A549 (cell line): ENCODE data around the gene IDI1. TPM values are rescaled to one million over a fixed set of nuclear protein-coding genes. Genes with fewer than 3 reads are reported as not detected.

Source experiments
- ATAC-seq, 2 experiments: fragments of 200-7000 bp in 1 of 2; fragments of >200 bp in 1 of 2; cut with Nextera tagmentation in 1 of 2; cut with Tn5 transposase in 1 of 2; 3 replicates each; pipeline versions ENCODE4 v1.8.0 to v1.9.1; 2018 to 2020; ENCODE audit warnings: mild to moderate bottlenecking in 1 of 2, moderate library complexity in 1 of 2
- CTCF ChIA-PET: fragments of 300-600 bp; sonication (Branson Sonifier 250); formaldehyde crosslinking; extraction: SDS; loops from one replicate; lab custom pipeline; 2021; ENCODE audit warnings: antibody characterized with exemption, inconsistent platforms; lab: Yijun Ruan, JAX
- POLR2A ChIA-PET: fragments of 350-600 bp; formaldehyde crosslinking; extraction: SDS; loops from one replicate; lab custom pipeline; 2021; ENCODE audit warnings: antibody characterized with exemption, inconsistent platforms; lab: Yijun Ruan, JAX
- DNase-seq, 2 experiments: peaks; one replicate each; pipeline versions ENCODE4 v3.0.0 to v3.0.0-alpha.2; 2011 to 2016; ENCODE audit warnings: low read depth in 1 of 2, low spot score in 1 of 2
- FAIRE-seq: peaks from 2 replicates; lab custom pipeline; 2011; peaks lifted over from hg19 to GRCh38; lab: Jason Lieb, UNC
- H3K27ac ChIP-seq, 2 experiments: fragments of >200 bp; sonication (Bioruptor Twin); formaldehyde crosslinking; 3 replicates each; pipeline ENCODE4 v1.5.1; 2016 to 2017
- H3K4me1 ChIP-seq: fragments of >200 bp; sonication (Bioruptor Twin); formaldehyde crosslinking; 3 replicates; pipeline ENCODE4 v1.6.1; 2016
- H3K4me2 ChIP-seq: fragments of >200 bp; sonication (Bioruptor Twin); formaldehyde crosslinking; 3 replicates; pipeline ENCODE4 v1.6.1; 2016
- H3K4me3 ChIP-seq: fragments of >200 bp; sonication (Bioruptor Twin); formaldehyde crosslinking; 3 replicates; pipeline ENCODE4 v1.5.1; 2016
- H3K9me3 ChIP-seq: fragments of >200 bp; sonication (Bioruptor Twin); formaldehyde crosslinking; 3 replicates; pipeline ENCODE4 v1.6.1; 2016
- BHLHE40 ChIP-seq: IDR thresholded peaks from 2 replicates; pipeline ENCODE4 v1.6.1; 2012; ENCODE audit warnings: low read depth, low read length, inconsistent platforms
- CBX8 ChIP-seq: fragments of 200-600 bp; sonication (generic); IDR thresholded peaks from 2 replicates; pipeline ENCODE4 v1.6.1; 2016
- CHD4 ChIP-seq: fragments of 200-600 bp; sonication (generic); IDR thresholded peaks from 2 replicates; pipeline ENCODE4 v1.6.1; 2016; ENCODE audit warnings: antibody characterized with exemption, mild to moderate bottlenecking, borderline replicate concordance
- EP300 ChIP-seq, 2 experiments: fragments of >200 bp; sonication (Bioruptor Twin); formaldehyde crosslinking; IDR thresholded peaks; 2 replicates in 1 of 2; 3 replicates in 1 of 2; pipeline ENCODE4 v1.6.1; 2016 to 2017
- FOSL2 ChIP-seq, 2 experiments: fragments of 450-650 bp in 1 of 2; fragments of >200 bp in 1 of 2; sonication (Bioruptor Twin) in 1 of 2; formaldehyde crosslinking; IDR thresholded peaks; 2 replicates each; pipeline versions ENCODE4 v1.5.0 to v1.6.1; 2016 to 2020; ENCODE audit warnings: mild to moderate bottlenecking in 1 of 2, moderate library complexity in 1 of 2
- FOXS1 ChIP-seq: fragments of 250-450 bp; sonication (Bioruptor Pico); IDR thresholded peaks from 2 replicates; pipeline ENCODE4 v1.5.0; 2020; ENCODE audit warnings: mild to moderate bottlenecking, moderate library complexity
- HES2 ChIP-seq: fragments of >200 bp; sonication (Bioruptor Twin); formaldehyde crosslinking; IDR thresholded peaks from 2 replicates; pipeline ENCODE4 v1.6.1; 2016
- JUN ChIP-seq, 2 experiments: fragments of >200 bp; sonication (Bioruptor Twin); formaldehyde crosslinking; IDR thresholded peaks; 2 replicates in 1 of 2; 3 replicates in 1 of 2; pipeline ENCODE4 v1.6.1; 2016 to 2017
- KDM1A ChIP-seq: fragments of 200-600 bp; sonication (generic); IDR thresholded peaks from 2 replicates; pipeline ENCODE4 v1.6.1; 2016; ENCODE audit warnings: low read depth, mild to moderate bottlenecking
- KDM5A ChIP-seq: fragments of 200-600 bp; sonication (generic); IDR thresholded peaks from 2 replicates; pipeline ENCODE4 v1.6.1; 2016; ENCODE audit warnings: antibody characterized with exemption, mild to moderate bottlenecking
- POLR2AphosphoS2 ChIP-seq: conservative IDR thresholded peaks from 2 replicates; pipeline ENCODE4 v1.6.1; 2012; ENCODE audit warnings: low read length, improper control_type of control experiment, inconsistent platforms
- RAD21 ChIP-seq, 2 experiments: fragments of >200 bp in 1 of 2; sonication (Bioruptor Twin) in 1 of 2; formaldehyde crosslinking in 1 of 2; IDR thresholded peaks in 1 of 2; conservative IDR thresholded peaks in 1 of 2; 2 replicates in 1 of 2; 3 replicates in 1 of 2; pipeline ENCODE4 v1.6.1; 2012 to 2018; ENCODE audit warnings: inconsistent platforms in 1 of 2
- REST ChIP-seq: fragments of 200-600 bp; sonication (generic); IDR thresholded peaks from 2 replicates; pipeline ENCODE4 v1.6.1; 2016; ENCODE audit warnings: antibody characterized with exemption, mild to moderate bottlenecking, moderate library complexity
- RNF2 ChIP-seq: fragments of 200-600 bp; sonication (generic); IDR thresholded peaks from 2 replicates; pipeline ENCODE4 v1.6.1; 2016; ENCODE audit warnings: low read depth, mild to moderate bottlenecking, antibody characterized with exemption, moderate library complexity, borderline replicate concordance
- SREBF2 ChIP-seq: fragments of 450-650 bp; IDR thresholded peaks from 2 replicates; pipeline ENCODE4 v1.6.1; 2014; ENCODE audit warnings: mild to moderate bottlenecking, moderate library complexity
- ZFP36 ChIP-seq: fragments of 450-650 bp; IDR thresholded peaks from 2 replicates; pipeline ENCODE4 v1.6.1; 2014; ENCODE audit warnings: borderline replicate concordance; ENCODE audit not compliant: partially characterized antibody
- ZSCAN20 ChIP-seq: fragments of 250-450 bp; sonication (Bioruptor Pico); IDR thresholded peaks from 2 replicates; pipeline ENCODE4 v1.8.0; 2022; ENCODE audit warnings: mild to moderate bottlenecking, moderate library complexity
- WGBS: methylation state at CpG from one replicate; pipeline ENCODE4 v1.1.6; 2017; ENCODE audit errors: missing lambda C conversion rate; 5-methylcytosine and 5-hydroxymethylcytosine counted together
- polyA plus RNA-seq, 4 experiments: library from polyadenylated mRNA; depleted of rRNA in 3 of 4; stranded (reverse); fragments of >200 nt; fragmentation: RNase III in 1 of 4; extraction: RNeasy Plus Mini Kit Qiagen cat#74134 plus additional on column Dnase treatment in 1 of 4; gene quantifications; 2 replicates in 3 of 4; 3 replicates in 1 of 4; pipeline ENCODE4 v1.2.3, GENCODE V29; 2011 to 2017
- TF ChIP-seq, protein P1 (sequence below): fragments of 150-350 bp; IDR thresholded peaks from 2 replicates; pipeline ENCODE4 v1.6.1; 2014; ENCODE audit warnings: low read depth, mild to moderate bottlenecking, low read length
- TF ChIP-seq, protein P2 (sequence below): fragments of 250-450 bp; sonication (Bioruptor Pico); IDR thresholded peaks from 2 replicates; pipeline ENCODE4 v1.5.0; 2021; ENCODE audit warnings: mild to moderate bottlenecking, moderate library complexity, borderline replicate concordance

IDI1 gene
- polyA plus RNA-seq, 2 of the 4 experiments (the other 2 are of a cell fraction) = 55.8 to 65.0 TPM

DNA sequence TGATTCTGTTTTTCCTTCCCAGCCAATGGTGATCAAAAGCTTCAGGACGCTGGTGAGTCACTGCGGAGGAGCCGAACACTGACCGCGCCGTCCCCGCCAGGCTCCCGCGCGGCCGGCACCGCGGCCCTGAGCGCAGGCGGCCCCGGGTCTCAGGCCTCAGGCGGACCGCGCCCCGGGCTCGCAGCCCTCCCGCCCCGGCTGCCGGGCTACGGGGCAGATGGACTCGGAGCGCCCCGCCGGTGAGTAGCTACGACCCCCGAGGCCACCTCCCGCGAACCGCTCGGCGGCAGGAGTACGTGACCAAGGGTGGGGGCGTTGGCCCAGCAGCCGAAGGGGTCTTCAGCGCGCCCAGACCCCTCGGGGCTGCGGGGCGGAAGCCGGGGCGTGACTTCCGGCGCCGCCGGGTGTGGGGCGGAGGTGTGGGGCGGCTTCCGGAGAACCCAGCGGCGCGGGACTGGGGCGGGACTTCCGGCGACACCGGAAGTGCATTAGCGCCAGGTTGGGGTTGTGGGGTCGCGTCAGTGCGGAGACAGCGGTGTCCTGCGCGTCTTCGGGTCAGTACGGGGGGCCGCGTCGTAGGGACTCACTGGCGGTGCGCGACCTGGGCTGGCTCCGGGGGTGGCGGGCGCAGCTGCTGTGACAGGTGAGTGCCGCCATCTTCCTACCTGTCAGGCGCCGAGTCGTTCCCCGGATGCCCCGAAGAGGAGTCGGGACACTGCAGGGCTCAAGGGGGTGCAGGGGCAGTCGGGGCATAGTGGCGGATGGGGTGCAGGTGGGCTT, 7.6 kb upstream of the IDI1 start, which contains the start of gene WDR37 (continued):
- TF ChIP-seq REST (no peak), RNF2 (no peak), ZFP36 (no peak), CBX8 (no peak), JUN (IDR thresholded peaks at IDR 0.05) (peak; percentile 53 to 89; a peak in 3 of 5 replicates)

- no peak for DNase-seq
- H3K4me2 ChIP-seq = peak overlapping the region; percentile 72
- no peaks in the 10 kb centered on the region for H3K9me3 ChIP-seq
- no peak overlapping the region for H3K27ac ChIP-seq
- WGBS = 71% methylated on average over 6 of the region's 6 CpGs
- CTCF ChIA-PET = no interaction called here
- TF ChIP-seq EP300 (IDR thresholded peaks at IDR 0.05) = no peak
- no peak for TF ChIP-seq ZSCAN20 (CRISPR knock-in tag)
- TF ChIP-seq FOSL2 (IDR thresholded peaks at IDR 0.05) = no peak
- no peak for TF ChIP-seq FOSL2 (CRISPR knock-in tag; IDR thresholded peaks at IDR 0.05)
- TF ChIP-seq KDM5A = no peak
- no peak for TF ChIP-seq RAD21 (conservative IDR thresholded peaks at IDR 0.05 in 1 of 2, IDR thresholded peaks at IDR 0.05 in 1 of 2)
- TF ChIP-seq ZFP36 = no peak
- TF ChIP-seq KDM1A = no peak
- no peak for TF ChIP-seq FOXS1
- no peak for TF ChIP-seq CHD4
- H3K4me1 ChIP-seq = peaks cover 46% of the 10 kb centered on the region
- FAIRE-seq = no peak
- no peak for ATAC-seq
- POLR2A ChIA-PET = no interaction called here
- H3K4me3 ChIP-seq = peak overlapping the region; percentile 99; the same call in 2 of the 3 replicates
Measured at GRCh38 chr10:1054684-1055083, 5.8 kb upstream of the IDI1 start.

DNA sequence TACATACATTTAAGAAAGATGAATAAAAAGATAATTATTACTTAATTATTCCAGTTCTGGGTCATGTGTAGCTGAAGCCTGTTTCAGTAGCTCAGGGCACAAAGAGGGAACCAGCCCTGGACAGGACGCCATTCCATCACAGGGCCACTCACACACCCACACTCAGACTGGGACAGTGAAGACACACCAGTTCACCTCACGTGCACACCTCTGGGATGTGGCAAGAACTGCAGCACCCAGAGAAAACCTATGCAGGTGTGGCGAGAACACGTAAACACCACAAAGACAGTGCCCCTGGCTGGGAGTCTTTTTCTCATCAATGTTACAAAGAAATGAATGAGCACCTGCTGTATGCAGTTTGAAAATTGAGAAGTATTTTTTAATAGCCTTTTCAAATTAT, 1.6 kb upstream of the IDI1 start:
- peaks cover 44% of the 10 kb centered on the region for H3K4me1 ChIP-seq
- H3K4me2 ChIP-seq = peak overlapping the region; percentile 74
- no peak for FAIRE-seq
- ATAC-seq = no peak
- no peaks in the 10 kb centered on the region for H3K9me3 ChIP-seq
- peak; percentile 49 to 62 for DNase-seq
- H3K27ac ChIP-seq = no peak overlapping the region
- CTCF ChIA-PET = interaction anchor here (0.6 kb wide), 1 partner anchor 137 kb away, joined by 4 read pairs; no protein-coding TSS in a partner anchor
- peak overlapping the region; percentile 88 for H3K4me3 ChIP-seq
- TF ChIP-seq SREBF2 (no peak), HES2 (no peak), POLR2AphosphoS2 (no peak), BHLHE40 (peak; percentile 84)
- TF ChIP-seq, protein P1, sequence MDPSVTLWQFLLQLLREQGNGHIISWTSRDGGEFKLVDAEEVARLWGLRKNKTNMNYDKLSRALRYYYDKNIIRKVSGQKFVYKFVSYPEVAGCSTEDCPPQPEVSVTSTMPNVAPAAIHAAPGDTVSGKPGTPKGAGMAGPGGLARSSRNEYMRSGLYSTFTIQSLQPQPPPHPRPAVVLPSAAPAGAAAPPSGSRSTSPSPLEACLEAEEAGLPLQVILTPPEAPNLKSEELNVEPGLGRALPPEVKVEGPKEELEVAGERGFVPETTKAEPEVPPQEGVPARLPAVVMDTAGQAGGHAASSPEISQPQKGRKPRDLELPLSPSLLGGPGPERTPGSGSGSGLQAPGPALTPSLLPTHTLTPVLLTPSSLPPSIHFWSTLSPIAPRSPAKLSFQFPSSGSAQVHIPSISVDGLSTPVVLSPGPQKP = no peak
- TF ChIP-seq, protein P2, sequence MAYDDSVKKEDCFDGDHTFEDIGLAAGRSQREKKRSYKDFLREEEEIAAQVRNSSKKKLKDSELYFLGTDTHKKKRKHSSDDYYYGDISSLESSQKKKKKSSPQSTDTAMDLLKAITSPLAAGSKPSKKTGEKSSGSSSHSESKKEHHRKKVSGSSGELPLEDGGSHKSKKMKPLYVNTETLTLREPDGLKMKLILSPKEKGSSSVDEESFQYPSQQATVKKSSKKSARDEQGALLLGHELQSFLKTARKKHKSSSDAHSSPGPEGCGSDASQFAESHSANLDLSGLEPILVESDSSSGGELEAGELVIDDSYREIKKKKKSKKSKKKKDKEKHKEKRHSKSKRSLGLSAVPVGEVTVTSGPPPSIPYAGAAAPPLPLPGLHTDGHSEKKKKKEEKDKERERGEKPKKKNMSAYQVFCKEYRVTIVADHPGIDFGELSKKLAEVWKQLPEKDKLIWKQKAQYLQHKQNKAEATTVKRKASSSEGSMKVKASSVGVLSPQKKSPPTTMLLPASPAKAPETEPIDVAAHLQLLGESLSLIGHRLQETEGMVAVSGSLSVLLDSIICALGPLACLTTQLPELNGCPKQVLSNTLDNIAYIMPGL = no peak
- TF ChIP-seq, all 56 proteins: peak for 1
- WGBS = 61% methylated on average over 4 of the region's 4 CpGs
- POLR2A ChIA-PET = interaction anchor here (3.1 kb wide), 1 partner anchor 63 kb away, joined by 23 read pairs; the partner anchor contains the start of gene GTPBP4
